ENCODE data around the gene NCOR1. TPM values are rescaled to one million over a fixed set of nuclear protein-coding genes. Genes with fewer than 3 reads are reported as not detected.
A peak's percentile ranks its signal among the peaks of the same experiment; 100 is the strongest.

Gene NCOR1
- total and polyA plus RNA-seq, 10 of the 15 experiments (the other 5 are each of a cell fraction or from before 2014, with no cell fraction given) = 34.5 to 135 (median 82.9) TPM

DNA sequence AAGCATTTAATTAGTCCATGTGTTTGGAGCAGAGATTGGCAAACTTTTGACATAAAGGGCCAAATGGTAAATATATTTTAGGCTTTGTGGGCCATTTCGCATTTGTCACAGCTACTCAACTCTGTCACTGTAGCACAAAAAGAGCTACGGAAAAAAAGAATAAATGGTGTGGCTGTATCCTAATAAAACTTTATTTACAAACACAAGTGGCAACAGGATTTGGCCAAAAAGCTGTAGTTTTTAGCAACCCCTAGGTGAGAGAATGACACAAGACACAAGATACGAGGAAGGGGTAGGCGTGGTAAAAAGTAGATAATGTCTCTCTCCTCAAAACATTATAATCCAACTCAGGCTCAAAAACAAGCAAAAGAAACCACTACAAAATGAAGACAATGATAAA lies 149.2 kb downstream of the NCOR1 start:
- WGBS (ENCODE audit: insufficient coverage, insufficient replicate concordance, low lambda C conversion rate, missing lambda C conversion rate) = 98% methylated on average over 4 of the region's 4 CpGs
- H3K9ac ChIP-seq (ENCODE audit: control insufficient read depth, insufficient read depth, low read length) = no peak overlapping the region
- no peak overlapping the region for H3K4me2 ChIP-seq (ENCODE audit: control insufficient read depth, insufficient read depth)
- no TSS peak for BruUV-seq (replicated peaks)
- ChIA-PET RAD21 (ENCODE audit: unreplicated experiment) (no interaction called here), POLR2A (no interaction called here), SMC1A (ENCODE audit: uncharacterized antibody, unreplicated experiment) (interaction anchor here (1.4 kb wide), 1 partner anchor 13 kb away, joined by 4 read pairs; no protein-coding TSS in a partner anchor), CTCF (no interaction called here)
- FAIRE-seq (no peak), ATAC-seq (no peak), DNase-seq (ENCODE audit: low read depth, low spot score) (no peak)
- no peak overlapping the region for H2AFZ ChIP-seq (ENCODE audit: control insufficient read depth, low read depth, low read length)
- H3K36me3 ChIP-seq (ENCODE audit: control insufficient read depth in 2 of 2, insufficient read depth in 2 of 2, low read length in 1 of 2) = peaks cover 19 to 56% of the 10 kb centered on the region in 2 experiments
- no peaks in the 10 kb centered on the region for H4K20me1 ChIP-seq (ENCODE audit: control insufficient read depth, insufficient read depth)
- in situ Hi-C loops (cut with MboI) = no loop called here
- H3K9me3 ChIP-seq (replicated peaks; ENCODE audit: control insufficient read depth, insufficient read depth, low read length) = no peaks in the 10 kb centered on the region
- no peaks in the 10 kb centered on the region for H3K4me1 ChIP-seq (ENCODE audit: control insufficient read depth, insufficient read depth, low read length)
- no peak overlapping the region for H3K27ac ChIP-seq (ENCODE audit: control insufficient read depth, insufficient read depth)
- no peaks in the 10 kb centered on the region for H3K79me2 ChIP-seq (ENCODE audit: control insufficient read depth, insufficient read depth, low read length)
- intact Hi-C loops (cut with micrococcal nuclease; ENCODE audit: unreplicated experiment) = no loop called here
- no peak for TF ChIP-seq CREB1 (IDR thresholded peaks at IDR 0.05; ENCODE audit: low read depth)
- TF ChIP-seq, protein P1, sequence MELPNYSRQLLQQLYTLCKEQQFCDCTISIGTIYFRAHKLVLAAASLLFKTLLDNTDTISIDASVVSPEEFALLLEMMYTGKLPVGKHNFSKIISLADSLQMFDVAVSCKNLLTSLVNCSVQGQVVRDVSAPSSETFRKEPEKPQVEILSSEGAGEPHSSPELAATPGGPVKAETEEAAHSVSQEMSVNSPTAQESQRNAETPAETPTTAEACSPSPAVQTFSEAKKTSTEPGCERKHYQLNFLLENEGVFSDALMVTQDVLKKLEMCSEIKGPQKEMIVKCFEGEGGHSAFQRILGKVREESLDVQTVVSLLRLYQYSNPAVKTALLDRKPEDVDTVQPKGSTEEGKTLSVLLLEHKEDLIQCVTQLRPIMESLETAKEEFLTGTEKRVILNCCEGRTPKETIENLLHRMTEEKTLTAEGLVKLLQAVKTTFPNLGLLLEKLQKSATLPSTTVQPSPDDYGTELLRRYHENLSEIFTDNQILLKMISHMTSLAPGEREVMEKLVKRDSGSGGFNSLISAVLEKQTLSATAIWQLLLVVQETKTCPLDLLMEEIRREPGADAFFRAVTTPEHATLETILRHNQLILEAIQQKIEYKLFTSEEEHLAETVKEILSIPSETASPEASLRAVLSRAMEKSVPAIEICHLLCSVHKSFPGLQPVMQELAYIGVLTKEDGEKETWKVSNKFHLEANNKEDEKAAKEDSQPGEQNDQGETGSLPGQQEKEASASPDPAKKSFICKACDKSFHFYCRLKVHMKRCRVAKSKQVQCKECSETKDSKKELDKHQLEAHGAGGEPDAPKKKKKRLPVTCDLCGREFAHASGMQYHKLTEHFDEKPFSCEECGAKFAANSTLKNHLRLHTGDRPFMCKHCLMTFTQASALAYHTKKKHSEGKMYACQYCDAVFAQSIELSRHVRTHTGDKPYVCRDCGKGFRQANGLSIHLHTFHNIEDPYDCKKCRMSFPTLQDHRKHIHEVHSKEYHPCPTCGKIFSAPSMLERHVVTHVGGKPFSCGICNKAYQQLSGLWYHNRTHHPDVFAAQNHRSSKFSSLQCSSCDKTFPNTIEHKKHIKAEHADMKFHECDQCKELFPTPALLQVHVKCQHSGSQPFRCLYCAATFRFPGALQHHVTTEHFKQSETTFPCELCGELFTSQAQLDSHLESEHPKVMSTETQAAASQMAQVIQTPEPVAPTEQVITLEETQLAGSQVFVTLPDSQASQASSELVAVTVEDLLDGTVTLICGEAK (IDR thresholded peaks at IDR 0.05; ENCODE audit: borderline replicate concordance) = peak; percentile 57
- TF ChIP-seq NFYA (IDR thresholded peaks at IDR 0.05; ENCODE audit: borderline replicate concordance, low read depth, low read length) = no peak
- H3K27me3 ChIP-seq (replicated peaks in 1 of 2; ENCODE audit: control insufficient read depth in 2 of 2, insufficient read depth in 2 of 2, low read length in 1 of 2) = no peaks in the 10 kb centered on the region
- no peak overlapping the region for H3K4me3 ChIP-seq

Measured in GM12878 (cell line).